HEK293 (cell line): ENCODE data around the gene MOK.
"Not testable (repeated sequence)": the region's sequence is repeated elsewhere in the genome, so short reads cannot be mapped to it uniquely, and the experiment has no call there.

ENCODE experiments used
- CTCF ChIA-PET: fragments of 350-600 bp; formaldehyde crosslinking; extraction: SDS; loops from one replicate; lab custom pipeline; 2021; ENCODE audit warnings: antibody characterized with exemption; lab: Yijun Ruan, JAX
- POLR2A ChIA-PET: fragments of 300-600 bp; formaldehyde crosslinking; extraction: SDS; loops from one replicate; lab custom pipeline; 2020; ENCODE audit warnings: antibody characterized with exemption, inconsistent platforms; lab: Yijun Ruan, JAX
- H3K27ac ChIP-seq: fragments of 200-500 bp; sonication (Bioruptor generic); 2 replicates; pipeline ENCODE4 v1.5.1; 2014; ENCODE audit warnings: low read depth, low read length, control low read depth, inconsistent platforms; ENCODE audit errors: extremely low read depth
- H3K36me3 ChIP-seq, 2 experiments: fragments of 200-500 bp in 1 of 2; sonication (Bioruptor generic) in 1 of 2; 1 replicate in 1 of 2; 2 replicates in 1 of 2; pipeline ENCODE4 v1.5.1; 2014 to 2017; ENCODE audit warnings: inconsistent platforms in 2 of 2, low read length in 2 of 2; ENCODE audit not compliant: control insufficient read depth in 2 of 2, insufficient read depth in 1 of 2
- H3K4me1 ChIP-seq: fragments of 200-500 bp; sonication (Bioruptor generic); 2 replicates; pipeline ENCODE4 v1.5.1; 2014; ENCODE audit warnings: mild to moderate bottlenecking, low read length, inconsistent platforms; ENCODE audit not compliant: control insufficient read depth, insufficient read depth
- H3K4me3 ChIP-seq: 2 replicates; pipeline ENCODE4 v1.5.1; 2011; ENCODE audit warnings: low read depth, mild to moderate bottlenecking, control low read depth, low read length, moderate library complexity
- H3K9me3 ChIP-seq: fragments of 200-500 bp; sonication (Bioruptor generic); 2 replicates; pipeline ENCODE4 v1.5.1; 2014; ENCODE audit warnings: low read depth, low read length, inconsistent platforms; ENCODE audit not compliant: control insufficient read depth, insufficient read depth
- BCL11A ChIP-seq: fragments of 450-650 bp; formaldehyde crosslinking; IDR thresholded peaks from 2 replicates; pipeline ENCODE4 v1.5.1; 2016; ENCODE audit warnings: low read depth, missing biosample characterization, missing genetic modification characterization
- EGR2 ChIP-seq: fragments of 450-650 bp; formaldehyde crosslinking; IDR thresholded peaks from 2 replicates; pipeline ENCODE4 v1.5.1; 2016; ENCODE audit warnings: low read depth, missing biosample characterization, missing genetic modification characterization
- GLI2 ChIP-seq: fragments of 450-650 bp; formaldehyde crosslinking; IDR thresholded peaks from 2 replicates; pipeline ENCODE4; 2017; ENCODE audit warnings: missing biosample characterization, missing genetic modification characterization, low read depth, borderline replicate concordance
- KLF7 ChIP-seq: fragments of 450-650 bp; formaldehyde crosslinking; IDR thresholded peaks from 2 replicates; pipeline ENCODE4 v1.5.1; 2016; ENCODE audit warnings: missing biosample characterization, missing genetic modification characterization, borderline replicate concordance
- SCRT1 ChIP-seq: fragments of 450-650 bp; formaldehyde crosslinking; IDR thresholded peaks from 2 replicates; pipeline ENCODE4 v1.5.1; 2016; ENCODE audit warnings: missing biosample characterization, missing genetic modification characterization, borderline replicate concordance
- TCF7L2 ChIP-seq: IDR thresholded peaks from 2 replicates; pipeline ENCODE4 v1.6.1; 2011; ENCODE audit warnings: low read depth, mild to moderate bottlenecking, inconsistent platforms, low read length, moderate library complexity, borderline replicate concordance
- ZBTB21 ChIP-seq: fragments of 450-650 bp; formaldehyde crosslinking; IDR thresholded peaks from 2 replicates; pipeline ENCODE4 v1.5.1; 2017; ENCODE audit warnings: missing biosample characterization, missing genetic modification characterization
- ZFHX2 ChIP-seq: fragments of 450-650 bp; formaldehyde crosslinking; conservative IDR thresholded peaks from 2 replicates; pipeline ENCODE4 v1.5.1; 2016; ENCODE audit warnings: missing biosample characterization, missing genetic modification characterization
- ZNF114 ChIP-seq: fragments of 450-650 bp; formaldehyde crosslinking; IDR thresholded peaks from 2 replicates; pipeline ENCODE4 v1.5.0; 2017; ENCODE audit warnings: missing biosample characterization, missing genetic modification characterization
- ZNF133 ChIP-seq: fragments of 450-650 bp; formaldehyde crosslinking; IDR thresholded peaks from 2 replicates; pipeline ENCODE4 v1.5.1; 2016; ENCODE audit warnings: missing biosample characterization, missing genetic modification characterization
- ZNF138 ChIP-seq: fragments of 450-650 bp; formaldehyde crosslinking; IDR thresholded peaks from 2 replicates; pipeline ENCODE4 v1.5.1; 2016; ENCODE audit warnings: missing biosample characterization, missing genetic modification characterization, borderline replicate concordance
- ZNF24 ChIP-seq: fragments of 450-650 bp; formaldehyde crosslinking; IDR thresholded peaks from 2 replicates; pipeline ENCODE4 v1.5.1; 2016; ENCODE audit warnings: missing biosample characterization, missing genetic modification characterization
- ZNF292 ChIP-seq: fragments of 450-650 bp; formaldehyde crosslinking; IDR thresholded peaks from 2 replicates; pipeline ENCODE4 v1.5.1; 2016; ENCODE audit warnings: low read depth, missing biosample characterization, missing genetic modification characterization, borderline replicate concordance
- ZNF324 ChIP-seq: fragments of 450-650 bp; formaldehyde crosslinking; IDR thresholded peaks from 2 replicates; pipeline ENCODE4 v1.5.1; 2016; ENCODE audit warnings: missing biosample characterization, missing genetic modification characterization
- ZNF341 ChIP-seq: fragments of 450-650 bp; formaldehyde crosslinking; IDR thresholded peaks from 2 replicates; pipeline ENCODE4; 2016; ENCODE audit warnings: low read depth, missing biosample characterization, missing genetic modification characterization
- ZNF423 ChIP-seq: fragments of 450-650 bp; formaldehyde crosslinking; IDR thresholded peaks from 2 replicates; pipeline ENCODE4 v1.5.1; 2016; ENCODE audit warnings: missing biosample characterization, missing genetic modification characterization
- ZNF501 ChIP-seq: fragments of 450-650 bp; formaldehyde crosslinking; IDR thresholded peaks from 2 replicates; pipeline ENCODE4 v1.5.1; 2016; ENCODE audit warnings: missing biosample characterization, missing genetic modification characterization
- ZNF521 ChIP-seq: fragments of 450-650 bp; formaldehyde crosslinking; IDR thresholded peaks from 2 replicates; pipeline ENCODE4 v1.5.1; 2017; ENCODE audit warnings: missing biosample characterization, mild to moderate bottlenecking, missing genetic modification characterization
- ZNF558 ChIP-seq: fragments of 450-650 bp; formaldehyde crosslinking; IDR thresholded peaks from 2 replicates; pipeline ENCODE4 v1.5.1; 2016; ENCODE audit warnings: missing biosample characterization, missing genetic modification characterization
- ZNF600 ChIP-seq: fragments of 450-650 bp; formaldehyde crosslinking; IDR thresholded peaks from 2 replicates; pipeline ENCODE4 v1.5.1; 2016; ENCODE audit warnings: missing biosample characterization, missing genetic modification characterization
- ZNF639 ChIP-seq: fragments of 450-650 bp; formaldehyde crosslinking; IDR thresholded peaks from 2 replicates; pipeline ENCODE4 v1.5.1; 2016; ENCODE audit warnings: missing biosample characterization, missing genetic modification characterization
- ZNF645 ChIP-seq: fragments of 450-650 bp; formaldehyde crosslinking; IDR thresholded peaks from 2 replicates; pipeline ENCODE4; 2016; ENCODE audit warnings: missing biosample characterization, missing genetic modification characterization
- ZNF658 ChIP-seq: fragments of 450-650 bp; formaldehyde crosslinking; IDR thresholded peaks from 2 replicates; pipeline ENCODE4; 2016; ENCODE audit warnings: missing biosample characterization, missing genetic modification characterization
- ZNF670 ChIP-seq: fragments of 450-650 bp; formaldehyde crosslinking; IDR thresholded peaks from 2 replicates; pipeline ENCODE4 v1.5.1; 2016; ENCODE audit warnings: missing biosample characterization, missing genetic modification characterization, low read depth
- ZNF701 ChIP-seq: fragments of 450-650 bp; formaldehyde crosslinking; IDR thresholded peaks from 2 replicates; pipeline ENCODE4 v1.5.1; 2016; ENCODE audit warnings: missing biosample characterization, missing genetic modification characterization
- ZNF837 ChIP-seq: fragments of 450-650 bp; formaldehyde crosslinking; IDR thresholded peaks from 2 replicates; pipeline ENCODE4 v1.5.1; 2016; ENCODE audit warnings: missing biosample characterization, missing genetic modification characterization
- ZSCAN23 ChIP-seq: fragments of 450-650 bp; formaldehyde crosslinking; IDR thresholded peaks from 2 replicates; pipeline ENCODE4 v1.5.1; 2016; ENCODE audit warnings: missing biosample characterization, missing genetic modification characterization

Gene MOK

DNA sequence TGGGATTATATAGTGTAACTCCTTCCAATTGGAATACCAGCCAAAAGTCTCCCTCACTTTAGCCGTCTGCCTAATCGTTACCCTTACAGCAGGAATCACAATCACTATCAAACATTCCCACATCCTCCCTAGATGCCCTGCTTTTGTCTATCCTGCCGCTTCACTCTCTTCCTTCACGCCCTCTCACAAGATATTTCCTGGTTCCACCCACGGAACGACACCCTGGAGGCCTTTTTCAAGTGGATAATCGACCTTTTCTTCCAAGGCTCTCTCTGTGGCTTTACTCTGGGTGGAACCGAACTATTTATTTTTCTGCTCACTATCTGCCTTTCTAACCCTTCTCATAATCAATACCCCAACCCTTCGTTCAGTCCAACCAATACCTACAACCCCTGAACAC, 58.9 kb downstream of the MOK start:
- POLR2A ChIA-PET: no interaction called here
- Histone ChIP-seq H3K9me3 (no peaks in the 10 kb centered on the region), H3K27ac (no peak overlapping the region), H3K4me3 (no peak overlapping the region), H3K4me1 (no peaks in the 10 kb centered on the region; the same call in 1 of the 2 replicates), H3K36me3 (no peaks in the 10 kb centered on the region)
- CTCF ChIA-PET: no interaction called here
- TF ChIP-seq SCRT1 (tag by site-specific recombination): no peak
- no peak for TF ChIP-seq ZNF639 (tag by site-specific recombination)
- peak; percentile 42 for TF ChIP-seq ZFHX2 (tag by site-specific recombination)
- no peak for TF ChIP-seq ZNF423 (tag by site-specific recombination)
- TF ChIP-seq EGR2 (tag by site-specific recombination): peak; percentile 69
- TF ChIP-seq ZNF670: no peak
- TF ChIP-seq ZNF324 (tag by site-specific recombination): no peak

GRCh38 chr14:102243795-102244194, 61.2 kb downstream of the MOK start:
- H3K4me3 ChIP-seq, POLR2A ChIA-PET, CTCF ChIA-PET, H3K4me1 ChIP-seq, H3K36me3 ChIP-seq, H3K9me3 ChIP-seq, H3K27ac ChIP-seq: not testable (repeated sequence)
- TF ChIP-seq ZNF600 (tag by site-specific recombination): peak; percentile 97

- no peak overlapping the region for H3K4me3 ChIP-seq
- H3K27ac ChIP-seq: no peak overlapping the region
- ChIA-PET POLR2A (no interaction called here), CTCF (interaction anchor here (0.7 kb wide), 1 partner anchor 92 kb away, joined by 3 read pairs; no protein-coding TSS in a partner anchor)
- no peaks in the 10 kb centered on the region for H3K4me1 ChIP-seq
- no peaks in the 10 kb centered on the region for H3K9me3 ChIP-seq
- no peaks in the 10 kb centered on the region for H3K36me3 ChIP-seq
- TF ChIP-seq ZNF658: no peak
- no peak for TF ChIP-seq KLF7 (tag by site-specific recombination)
- no peak for TF ChIP-seq ZNF701 (tag by site-specific recombination)
- TF ChIP-seq ZBTB21: no peak
- no peak for TF ChIP-seq ZNF645 (tag by site-specific recombination)
- TF ChIP-seq GLI2 (tag by site-specific recombination): no peak
- no peak for TF ChIP-seq ZNF133
- TF ChIP-seq TCF7L2: no peak
- no peak for TF ChIP-seq ZNF521 (tag by site-specific recombination)
- TF ChIP-seq ZNF341: no peak
- no peak for TF ChIP-seq ZSCAN23
- no peak for TF ChIP-seq ZNF24 (tag by site-specific recombination)
- TF ChIP-seq ZNF292 (tag by site-specific recombination): no peak
- no peak for TF ChIP-seq ZNF138 (tag by site-specific recombination)
- TF ChIP-seq ZNF558 (tag by site-specific recombination): no peak
- no peak for TF ChIP-seq ZNF837
- TF ChIP-seq ZNF114 (tag by site-specific recombination): no peak
- TF ChIP-seq ZNF501 (tag by site-specific recombination): no peak
- TF ChIP-seq BCL11A (tag by site-specific recombination): no peak
These were observed 63.8 kb downstream of the MOK start for GRCh38 chr14:102241147-102241546.

DNA sequence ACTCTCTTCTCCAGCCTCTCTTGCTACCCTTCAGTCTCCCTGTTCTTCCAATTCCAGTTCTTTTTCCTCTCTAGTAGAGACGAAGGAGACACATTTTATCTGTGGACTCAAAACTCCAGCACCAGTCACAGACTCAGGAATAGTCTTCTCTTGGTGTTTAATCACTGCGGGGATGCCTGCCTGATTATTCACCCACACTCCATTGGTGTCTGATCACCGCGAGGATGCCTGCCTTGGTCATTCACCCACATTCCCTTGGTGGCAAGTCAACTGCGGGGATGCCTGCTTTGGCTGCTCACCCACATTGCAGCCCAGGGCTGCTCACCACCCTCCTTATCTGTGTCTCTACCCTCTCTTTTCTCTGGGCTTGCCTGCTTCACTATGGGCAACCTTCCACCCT, 64.5 kb downstream of the MOK start:
- H3K9me3 ChIP-seq, H3K4me3 ChIP-seq, H3K27ac ChIP-seq, H3K36me3 ChIP-seq, H3K4me1 ChIP-seq, POLR2A ChIA-PET, CTCF ChIA-PET: not testable (repeated sequence)
